LoVo (cell line): ENCODE results near the gene DUSP15.
A peak's percentile ranks its signal among the peaks of the same experiment; 100 is the strongest.
"Not testable (repeated sequence)": the region's sequence is repeated elsewhere in the genome, so short reads cannot be mapped to it uniquely, and the experiment has no call there.

ENCODE experiments used
- DNase-seq: peaks from one replicate; pipeline ENCODE4 v3.0.0-alpha.2; 2016; ENCODE audit warnings: low spot score

The DUSP15 gene

GRCh38 chr20:31839782-31840487 lies 30.4 kb downstream of the DUSP15 start:
- no peak for DNase-seq

- no peak for DNase-seq
Observed at GRCh38 chr20:31838646-31839292, 31.6 kb downstream of the DUSP15 start.

GRCh38 chr20:31837896-31838397 lies 32.4 kb downstream of the DUSP15 start:
- no peak for DNase-seq

GRCh38 chr20:31836853-31837608 lies 33.3 kb downstream of the DUSP15 start:
- no peak for DNase-seq

GRCh38 chr20:31835977-31836852 lies 34.1 kb downstream of the DUSP15 start:
- DNase-seq = peak; percentile 71

GRCh38 chr20:31835554-31835953 lies 34.8 kb downstream of the DUSP15 start:
- no peak for DNase-seq

- no peak for DNase-seq
Observed at GRCh38 chr20:31833931-31834521, 36.3 kb downstream of the DUSP15 start.

- DNase-seq = peak; percentile 25
Observed at GRCh38 chr20:31833130-31833930, 37.0 kb downstream of the DUSP15 start.

- no peak for DNase-seq
Observed at GRCh38 chr20:31831771-31832306, 38.5 kb downstream of the DUSP15 start.

- DNase-seq = no peak
Observed at GRCh38 chr20:31831211-31831610, 39.1 kb downstream of the DUSP15 start.

- DNase-seq = no peak
Observed at GRCh38 chr20:31830406-31830981, 39.8 kb downstream of the DUSP15 start.

GRCh38 chr20:31829731-31830130 lies 40.6 kb downstream of the DUSP15 start:
- DNase-seq = no peak

GRCh38 chr20:31828016-31828415 lies 42.3 kb downstream of the DUSP15 start:
- DNase-seq = not testable (repeated sequence)

- no peak for DNase-seq
Observed at GRCh38 chr20:31827059-31827458, 43.3 kb downstream of the DUSP15 start.

GRCh38 chr20:31826074-31826473 lies 44.3 kb downstream of the DUSP15 start:
- no peak for DNase-seq

- no peak for DNase-seq
Observed at GRCh38 chr20:31824554-31825313, 45.6 kb downstream of the DUSP15 start.

GRCh38 chr20:31824125-31824485 lies 46.2 kb downstream of the DUSP15 start:
- no peak for DNase-seq

GRCh38 chr20:31823360-31824124 lies 46.8 kb downstream of the DUSP15 start:
- no peak for DNase-seq
